Activated T-cell treated with anti-CD3 and anti-CD28 coated beads, Interleukin-2, amount 50 U/mL, for 4 hours (primary cell): ENCODE measurements around the gene FAM89A. TPM values are rescaled to one million over a fixed set of nuclear protein-coding genes. Genes with fewer than 3 reads are reported as not detected.

Experiments used
- ATAC-seq, 2 donors: fragments of 200-7000 bp; cut with Tn5 transposase; one replicate each; pipeline ENCODE4 v1.10.0; 2021
- DNase-seq: peaks from one replicate; pipeline ENCODE4 v3.0.0-alpha.2; 2020
- H3K27me3 Mint-ChIP-seq: one replicate; pipeline ENCODE4 v1.8.0; 2021; ENCODE audit warnings: low read depth, mixed read lengths
- H3K36me3 Mint-ChIP-seq: one replicate; pipeline ENCODE4 v1.8.0; 2022; ENCODE audit warnings: mixed read lengths; ENCODE audit not compliant: insufficient read depth
- H3K4me1 Mint-ChIP-seq: one replicate; pipeline ENCODE4 v1.8.0; 2021; ENCODE audit warnings: low read depth, mixed read lengths
- H3K4me3 Mint-ChIP-seq: one replicate; pipeline ENCODE4 v1.8.0; 2021; ENCODE audit warnings: mild to moderate bottlenecking, moderate library complexity, mixed read lengths
- H3K9me3 Mint-ChIP-seq: one replicate; pipeline ENCODE4 v1.8.0; 2021; ENCODE audit warnings: mixed read lengths
- total RNA-seq, 3 donors: library from RNA; stranded (reverse); gene quantifications; one replicate each; pipeline ENCODE4 v1.2.1, GENCODE V29; 2021

The FAM89A gene
- total RNA-seq, result 10 to 100 TPM; 18.1 to 18.9 (median 18.8) TPM

DNA sequence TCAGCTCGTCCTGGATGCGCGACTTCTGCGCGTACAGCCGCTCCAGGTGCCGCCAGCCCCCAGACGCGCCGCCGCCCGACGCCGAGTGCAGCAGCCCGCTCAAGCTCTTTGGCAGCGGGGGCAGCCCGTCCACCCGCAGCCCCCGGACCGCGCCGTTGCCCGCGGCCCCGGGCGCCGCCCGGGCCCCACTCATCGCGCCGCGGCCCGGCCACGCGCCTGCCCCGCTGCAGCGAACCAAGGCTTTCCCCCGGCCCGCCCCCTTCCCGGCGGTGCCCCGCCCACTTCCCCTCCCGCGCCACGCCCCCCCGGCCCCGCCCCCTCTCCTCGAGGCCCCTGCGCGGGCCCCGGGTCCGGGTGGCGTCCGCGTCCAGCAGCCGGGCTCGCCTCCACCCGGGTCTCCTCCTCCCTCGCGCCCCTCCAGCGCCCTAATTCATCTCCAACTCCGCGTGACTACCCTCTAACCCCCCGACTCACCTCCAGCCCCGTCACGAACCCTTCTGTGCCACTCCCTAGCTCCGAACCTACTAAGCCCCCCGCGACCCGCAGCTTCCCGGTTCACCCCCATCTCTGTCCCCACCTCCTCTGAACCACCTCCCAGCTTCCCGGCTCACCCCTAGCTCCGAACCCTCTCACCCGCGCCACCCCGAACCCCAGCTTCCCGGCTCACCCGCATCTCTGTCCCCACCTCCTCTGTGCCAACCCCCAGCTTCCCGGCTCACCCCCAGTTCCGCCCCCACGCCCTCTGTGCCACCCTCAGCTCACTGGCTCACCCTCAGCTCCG, at the start of gene FAM89A:
FAM89A (minus strand) TSS at position 236 of the 781 bp plus-strand sequence; CDS start at position 193, 43 bp downstream.
- peak; percentile 73 for DNase-seq
- Mint-ChIP-seq H3K4me3 (peak within 1 kb of the TSS; percentile 81), H3K4me1 (peaks cover 28% of the 10 kb centered on the region)

DNA sequence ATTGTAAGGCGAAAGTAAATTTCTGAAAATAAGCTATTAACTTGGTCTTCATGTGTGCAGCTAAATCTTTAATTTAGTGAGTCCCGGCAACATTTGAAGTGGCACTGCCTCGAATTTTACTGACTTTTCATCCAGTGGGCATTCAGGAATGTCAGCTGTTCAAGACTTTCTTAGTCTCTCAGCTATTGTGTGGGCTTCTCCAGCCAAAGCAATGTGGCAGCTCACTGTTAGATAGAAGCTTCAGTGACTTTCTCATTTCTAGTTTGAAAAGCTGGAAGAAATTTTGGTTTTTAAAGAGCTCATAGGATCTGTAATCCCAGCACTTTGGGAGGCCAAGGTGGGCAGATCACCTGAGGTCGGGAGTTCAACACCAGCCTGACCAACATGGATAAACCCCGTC, 44.3 kb upstream of the FAM89A start:
- Mint-ChIP-seq H3K9me3 (no peaks in the 10 kb centered on the region), H3K36me3 (no peaks in the 10 kb centered on the region), H3K27me3 (peaks cover 23% of the 10 kb centered on the region), H3K4me1 (no peaks in the 10 kb centered on the region), H3K4me3 (no peak overlapping the region)
- DNase-seq (no peak), ATAC-seq (no peak)

More for the DNA sequence above, at the start of gene FAM89A:
- peak; percentile 78 to 85 for ATAC-seq
- peaks cover 5% of the 10 kb centered on the region for H3K36me3 Mint-ChIP-seq
- H3K9me3 Mint-ChIP-seq, result peaks cover 6% of the 10 kb centered on the region
- H3K27me3 Mint-ChIP-seq, result peaks cover under 1% of the 10 kb centered on the region

DNA sequence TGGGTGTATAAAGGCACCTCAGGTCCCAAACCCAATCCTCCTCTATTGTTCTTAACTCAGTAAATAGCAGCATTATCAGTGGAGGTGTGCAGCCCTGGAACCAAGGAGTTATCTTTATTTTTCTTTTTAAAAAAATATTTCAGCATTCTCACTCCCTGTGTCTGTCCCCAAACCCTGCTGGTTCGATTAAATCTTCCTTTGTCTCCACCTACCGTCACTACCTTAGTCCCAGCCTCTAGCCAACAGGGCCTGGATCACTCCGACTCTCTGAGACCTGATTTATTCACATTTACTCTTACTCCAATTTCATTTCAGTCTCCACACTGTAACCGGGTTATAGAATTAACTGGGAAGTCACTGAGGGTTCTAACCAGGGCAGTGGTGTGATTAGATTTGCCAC, 39.1 kb upstream of the FAM89A start:
- no peak for DNase-seq
- no peaks in the 10 kb centered on the region for H3K36me3 Mint-ChIP-seq
- H3K4me3 Mint-ChIP-seq, result no peak overlapping the region
- H3K27me3 Mint-ChIP-seq, result peaks cover 9% of the 10 kb centered on the region
- no peak for ATAC-seq
- H3K4me1 Mint-ChIP-seq, result no peaks in the 10 kb centered on the region
- no peaks in the 10 kb centered on the region for H3K9me3 Mint-ChIP-seq

DNA sequence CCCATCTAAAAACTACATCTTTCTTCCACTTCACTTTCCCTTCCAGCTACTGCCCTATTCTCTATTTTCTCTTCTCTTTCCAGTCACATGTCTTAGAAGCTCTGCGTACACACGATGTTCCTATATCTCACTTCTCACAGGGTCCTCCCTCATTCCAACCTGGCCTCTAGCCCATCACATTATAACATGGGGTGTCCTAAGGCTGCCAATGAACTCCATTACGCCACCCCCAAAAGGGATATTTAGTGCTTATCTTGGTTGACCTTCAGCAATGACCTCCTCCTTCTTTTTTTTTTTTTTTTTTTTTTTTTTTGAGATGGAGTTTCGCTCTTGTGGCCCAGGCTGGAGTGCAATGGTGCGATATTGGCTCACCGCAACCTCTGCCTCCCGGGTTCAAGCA, 38.2 kb upstream of the FAM89A start:
- Mint-ChIP-seq H3K36me3 (no peaks in the 10 kb centered on the region), H3K4me3 (no peak overlapping the region), H3K4me1 (no peaks in the 10 kb centered on the region), H3K9me3 (no peaks in the 10 kb centered on the region), H3K27me3 (peaks cover 9% of the 10 kb centered on the region)
- ATAC-seq (no peak), DNase-seq (no peak)

DNA sequence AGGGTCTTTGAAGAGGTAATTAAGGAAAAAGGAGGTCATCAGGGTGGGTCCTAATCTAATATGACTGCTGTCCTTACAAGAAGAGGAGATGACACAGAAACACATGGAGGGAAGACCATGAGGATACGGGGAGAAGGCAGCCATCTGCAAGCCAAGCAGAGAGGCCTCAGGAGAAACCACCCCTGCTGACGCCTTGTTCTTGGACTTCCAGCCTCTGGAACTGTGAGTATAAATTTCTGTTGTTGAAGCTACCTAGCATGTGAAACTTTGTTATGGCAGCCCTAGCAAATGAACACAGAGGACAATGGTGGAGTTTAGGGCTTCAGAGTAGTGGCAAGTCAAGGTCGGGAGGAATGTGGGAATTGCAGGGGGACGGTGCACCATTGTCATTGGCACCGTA, 36.7 kb upstream of the FAM89A start:
- no peak overlapping the region for H3K4me3 Mint-ChIP-seq
- H3K4me1 Mint-ChIP-seq, result no peaks in the 10 kb centered on the region
- H3K36me3 Mint-ChIP-seq, result no peaks in the 10 kb centered on the region
- no peaks in the 10 kb centered on the region for H3K9me3 Mint-ChIP-seq
- DNase-seq (no peak), ATAC-seq (no peak)
- peaks cover 9% of the 10 kb centered on the region for H3K27me3 Mint-ChIP-seq

DNA sequence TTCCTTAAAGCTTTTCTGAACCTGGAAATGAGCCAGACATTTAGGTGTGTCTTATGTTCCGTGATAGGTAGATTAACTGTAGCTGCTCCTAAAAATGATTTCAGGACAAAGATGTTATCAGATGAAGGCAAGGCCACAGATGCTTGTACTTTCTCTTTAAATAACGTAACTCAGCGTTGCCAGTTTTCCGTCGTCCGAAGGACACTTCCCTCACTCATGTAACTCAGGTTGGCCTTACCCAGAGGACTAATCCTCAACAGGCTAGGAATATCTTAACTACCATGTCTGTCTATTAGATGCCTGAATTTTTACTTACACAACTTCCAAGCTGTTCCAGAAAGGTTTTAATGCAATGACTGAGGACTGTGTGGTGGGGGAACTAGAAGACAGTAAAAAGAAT, 35.4 kb upstream of the FAM89A start:
- no peak overlapping the region for H3K4me3 Mint-ChIP-seq
- H3K27me3 Mint-ChIP-seq, result peaks cover 2% of the 10 kb centered on the region
- H3K9me3 Mint-ChIP-seq, result no peaks in the 10 kb centered on the region
- H3K4me1 Mint-ChIP-seq, result no peaks in the 10 kb centered on the region
- DNase-seq, result no peak
- no peak for ATAC-seq
- H3K36me3 Mint-ChIP-seq, result no peaks in the 10 kb centered on the region

DNA sequence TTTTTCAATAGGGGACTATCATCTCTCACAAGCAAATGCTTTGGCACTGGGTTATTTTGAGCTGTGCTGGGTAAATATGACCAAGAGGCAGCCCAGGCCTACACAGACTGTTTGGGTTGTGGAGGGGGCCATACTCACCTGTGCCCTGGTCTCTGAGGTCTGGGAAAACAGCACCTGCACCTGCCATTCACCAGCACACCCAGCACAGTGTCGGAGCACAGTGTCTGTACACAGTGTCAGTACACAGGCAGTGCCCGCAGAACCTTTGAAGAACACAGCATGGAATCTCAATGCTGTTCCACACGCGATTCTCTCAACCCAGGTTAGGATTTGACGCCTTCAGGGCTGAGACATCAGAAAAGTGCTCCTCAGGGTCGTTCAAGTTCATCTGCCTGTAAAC, 35.0 kb upstream of the FAM89A start:
- DNase-seq (no peak), ATAC-seq (no peak)
- peaks cover 2% of the 10 kb centered on the region for H3K27me3 Mint-ChIP-seq
- no peaks in the 10 kb centered on the region for H3K36me3 Mint-ChIP-seq
- no peaks in the 10 kb centered on the region for H3K9me3 Mint-ChIP-seq
- H3K4me1 Mint-ChIP-seq, result no peaks in the 10 kb centered on the region
- H3K4me3 Mint-ChIP-seq, result no peak overlapping the region

DNA sequence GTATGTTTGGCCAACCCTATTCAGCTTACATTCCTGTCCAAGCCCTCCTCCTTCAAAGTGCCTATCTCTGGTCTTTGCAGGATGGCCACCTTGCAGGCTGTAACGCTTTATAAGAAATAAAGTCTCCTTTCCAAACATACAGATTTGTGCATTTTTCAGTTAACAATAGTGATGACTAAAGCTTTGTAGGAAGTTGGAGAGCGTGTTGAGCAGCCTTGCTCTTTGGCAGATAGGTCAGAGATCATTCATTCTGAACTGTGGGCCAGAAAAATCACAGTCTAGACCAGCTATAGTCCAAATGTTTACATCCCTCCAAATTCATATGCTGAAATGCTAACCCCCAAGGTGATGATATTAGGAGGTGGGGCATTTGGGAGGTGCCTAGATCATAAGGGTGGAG, 34.0 kb upstream of the FAM89A start:
- H3K9me3 Mint-ChIP-seq, result no peaks in the 10 kb centered on the region
- no peaks in the 10 kb centered on the region for H3K36me3 Mint-ChIP-seq
- DNase-seq, result no peak
- no peak overlapping the region for H3K4me3 Mint-ChIP-seq
- ATAC-seq, result no peak
- H3K4me1 Mint-ChIP-seq, result no peaks in the 10 kb centered on the region
- peaks cover 3% of the 10 kb centered on the region for H3K27me3 Mint-ChIP-seq

DNA sequence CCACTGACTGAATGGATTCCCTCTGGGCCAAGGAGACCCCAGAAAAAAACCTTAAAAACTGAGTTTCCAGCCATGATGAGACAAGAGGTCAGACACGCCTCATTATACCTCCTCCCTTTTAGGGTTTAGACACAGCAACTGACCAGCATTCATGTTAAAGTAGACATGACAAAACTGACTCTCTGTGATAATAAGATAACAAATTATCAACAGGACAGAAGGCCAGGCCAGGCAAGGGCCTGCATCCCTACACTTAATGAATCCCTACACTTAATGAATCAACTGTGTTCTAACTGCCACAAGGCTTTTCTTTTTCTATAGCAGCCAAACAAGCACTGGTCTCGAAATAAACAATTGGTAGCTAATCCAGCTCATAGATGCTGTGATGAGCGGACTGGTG, 33.3 kb upstream of the FAM89A start:
- no peak overlapping the region for H3K4me3 Mint-ChIP-seq
- no peaks in the 10 kb centered on the region for H3K36me3 Mint-ChIP-seq
- DNase-seq, result no peak
- ATAC-seq, result no peak
- H3K4me1 Mint-ChIP-seq, result no peaks in the 10 kb centered on the region
- no peaks in the 10 kb centered on the region for H3K9me3 Mint-ChIP-seq
- peaks cover 3% of the 10 kb centered on the region for H3K27me3 Mint-ChIP-seq

DNA sequence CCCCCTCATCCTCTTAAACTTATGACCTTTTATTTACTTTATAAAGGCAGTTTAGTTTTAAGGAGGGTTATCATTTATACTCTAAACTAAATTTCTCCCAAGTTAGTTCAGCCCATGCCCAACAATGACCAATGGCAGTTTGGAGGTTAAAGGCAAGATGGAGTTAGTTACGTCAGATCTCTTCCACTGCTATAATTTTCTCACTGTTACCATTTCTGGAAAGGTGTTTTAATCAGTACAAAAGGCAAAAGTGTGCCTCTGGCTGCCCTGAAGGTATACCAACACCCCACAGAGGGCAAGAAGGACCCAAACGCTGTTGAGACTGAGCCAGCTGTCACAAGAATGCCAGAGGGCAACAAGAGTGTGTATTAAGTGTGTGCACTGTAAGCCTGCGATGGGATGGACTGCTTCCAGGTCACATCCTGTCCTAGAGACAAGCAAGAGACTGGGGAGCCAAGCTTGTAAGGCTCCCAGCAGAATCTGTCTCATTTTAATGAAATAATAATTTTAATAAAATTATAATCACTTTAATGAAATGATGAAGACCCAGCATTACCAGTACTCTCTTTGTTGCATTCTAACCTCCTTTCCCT, 32.5 kb upstream of the FAM89A start:
- Mint-ChIP-seq H3K4me1 (no peaks in the 10 kb centered on the region), H3K4me3 (no peak overlapping the region), H3K27me3 (peaks cover 3% of the 10 kb centered on the region), H3K36me3 (no peaks in the 10 kb centered on the region), H3K9me3 (no peaks in the 10 kb centered on the region)
- ATAC-seq (no peak), DNase-seq (no peak)

DNA sequence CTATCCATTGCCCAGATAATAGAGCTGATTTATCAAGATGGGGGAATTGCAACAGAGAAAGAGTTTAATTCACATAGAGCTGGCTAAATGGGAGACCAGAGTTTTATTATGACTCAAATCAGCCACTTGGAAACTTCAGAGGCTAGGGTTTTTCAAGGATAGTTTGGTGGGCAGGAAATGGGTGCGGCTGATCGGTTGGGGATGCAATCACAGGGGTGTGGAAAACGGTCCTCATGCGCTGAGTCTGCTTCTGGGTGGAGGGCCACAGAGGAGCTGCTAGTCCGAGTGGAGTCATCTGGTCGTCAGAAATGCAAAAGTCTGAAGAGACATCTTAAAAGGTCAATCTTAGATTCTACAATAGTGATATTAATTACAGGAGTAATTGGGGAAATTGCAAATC, 32.0 kb upstream of the FAM89A start:
- DNase-seq (no peak), ATAC-seq (no peak)
- no peak overlapping the region for H3K4me3 Mint-ChIP-seq
- H3K27me3 Mint-ChIP-seq, result peaks cover 3% of the 10 kb centered on the region
- no peaks in the 10 kb centered on the region for H3K4me1 Mint-ChIP-seq
- no peaks in the 10 kb centered on the region for H3K9me3 Mint-ChIP-seq
- no peaks in the 10 kb centered on the region for H3K36me3 Mint-ChIP-seq

DNA sequence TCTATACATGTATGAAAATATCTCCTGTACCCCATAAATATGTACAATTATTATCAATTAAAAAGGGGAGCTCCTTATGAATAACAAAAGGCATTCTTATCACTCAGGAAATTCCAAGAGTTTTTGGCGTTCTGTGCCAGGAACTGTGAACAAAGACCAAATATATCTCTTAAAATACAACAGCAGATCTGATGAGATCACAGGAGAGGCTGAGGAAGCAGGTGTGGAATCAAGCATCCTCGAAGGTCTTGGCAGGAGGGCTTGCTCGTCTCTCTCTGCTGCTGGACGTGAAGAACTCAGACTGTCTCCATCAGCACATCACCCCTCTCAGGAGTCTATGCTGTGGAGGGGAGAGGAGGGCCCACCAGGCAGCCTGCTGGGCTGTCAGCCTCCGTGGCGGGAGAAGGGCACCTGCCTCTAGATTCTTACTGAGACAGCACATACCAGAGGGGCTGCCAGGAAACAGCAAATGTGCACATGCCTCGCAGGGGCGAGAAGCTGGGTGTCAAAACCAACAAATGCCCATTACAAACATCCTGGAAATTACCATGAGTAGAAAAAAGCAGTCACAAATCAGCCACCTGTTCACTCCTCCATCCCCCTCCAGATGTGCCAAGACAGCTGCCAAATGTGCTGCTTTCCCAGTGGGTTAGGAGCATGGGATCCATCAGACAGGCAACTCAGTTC, 30.8 kb upstream of the FAM89A start:
- ATAC-seq, result no peak

DNA sequence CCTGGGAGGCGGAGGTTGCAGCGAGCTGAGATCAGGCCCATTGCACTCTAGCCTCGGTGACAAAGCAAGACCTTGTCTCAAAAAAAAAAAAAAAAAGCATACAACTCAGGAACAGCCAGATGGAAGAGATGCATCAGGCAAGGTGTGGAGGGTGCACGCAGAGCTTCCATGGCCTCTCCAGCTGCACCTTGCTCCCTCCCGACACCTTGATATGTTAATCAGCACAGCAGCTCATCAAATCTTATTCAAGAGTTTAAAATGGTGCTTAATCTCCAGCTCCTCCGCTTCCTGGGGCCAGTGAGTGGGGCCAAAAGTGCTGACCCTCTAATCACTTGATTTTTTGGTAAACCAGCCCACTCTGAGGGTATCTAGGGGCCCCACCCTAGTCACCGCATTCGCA, 29.3 kb upstream of the FAM89A start:
- Mint-ChIP-seq H3K4me1 (no peaks in the 10 kb centered on the region), H3K27me3 (peaks cover 6% of the 10 kb centered on the region), H3K36me3 (no peaks in the 10 kb centered on the region), H3K4me3 (no peak overlapping the region), H3K9me3 (no peaks in the 10 kb centered on the region)
- ATAC-seq (no peak), DNase-seq (no peak)

More for the DNA sequence above, 30.8 kb upstream of the FAM89A start:
- H3K27me3 Mint-ChIP-seq, result peaks cover 6% of the 10 kb centered on the region
- DNase-seq, result no peak
- no peak overlapping the region for H3K4me3 Mint-ChIP-seq
- H3K36me3 Mint-ChIP-seq, result no peaks in the 10 kb centered on the region
- no peaks in the 10 kb centered on the region for H3K4me1 Mint-ChIP-seq
- H3K9me3 Mint-ChIP-seq, result no peaks in the 10 kb centered on the region

DNA sequence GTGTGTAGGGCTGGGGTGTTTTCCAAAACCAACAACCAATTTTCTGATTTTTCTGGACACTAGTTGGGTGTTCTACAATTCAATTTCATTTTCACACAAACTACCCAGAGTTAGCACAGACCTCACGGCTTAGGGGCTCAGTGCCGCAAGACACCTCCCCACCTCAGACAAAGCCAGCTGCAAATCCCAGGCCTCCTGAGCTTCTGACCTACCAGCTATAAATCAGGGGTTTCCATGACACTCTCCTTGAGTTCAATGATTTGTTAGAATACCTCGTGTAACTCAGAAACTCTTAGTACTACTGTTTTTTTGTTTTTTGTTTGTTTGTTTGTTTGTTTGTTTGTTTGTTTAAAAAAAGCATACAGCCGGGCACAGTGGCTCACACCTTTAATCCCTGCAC, 28.7 kb upstream of the FAM89A start:
- DNase-seq, result no peak
- ATAC-seq, result no peak
- no peaks in the 10 kb centered on the region for H3K4me1 Mint-ChIP-seq
- H3K36me3 Mint-ChIP-seq, result no peaks in the 10 kb centered on the region
- peaks cover 6% of the 10 kb centered on the region for H3K27me3 Mint-ChIP-seq
- no peak overlapping the region for H3K4me3 Mint-ChIP-seq
- no peaks in the 10 kb centered on the region for H3K9me3 Mint-ChIP-seq
